Endothelial cell of umbilical vein (primary cell): ENCODE measurements around the gene BACH2. TPM values are rescaled to one million over a fixed set of nuclear protein-coding genes. Genes with fewer than 3 reads are reported as not detected.

ENCODE experiments used
- BruUV-seq: library from RNA; stranded (reverse); fragments of 400-500 nt; replicated peaks from 2 replicates; lab custom pipeline; 2021; lab: Mats Ljungman, UMichigan
- CTCF ChIA-PET: fragments of 300-600, 350-600 bp; sonication (Branson Sonifier 250); formaldehyde crosslinking; loops from one replicate; lab custom pipeline; 2021; ENCODE audit warnings: antibody characterized with exemption, inconsistent platforms; lab: Charles Lee
- POLR2A ChIA-PET: fragments of 300-600, 350-600 bp; sonication (Branson Sonifier 250); formaldehyde crosslinking; loops from one replicate; lab custom pipeline; 2021; ENCODE audit warnings: antibody characterized with exemption, inconsistent platforms; lab: Charles Lee
- DNase-seq: peaks from one replicate; pipeline ENCODE4 v3.0.0-alpha.2; 2011; ENCODE audit warnings: low read depth, low spot score
- FAIRE-seq: peaks from 2 replicates; lab custom pipeline; 2011; peaks lifted over from hg19 to GRCh38; lab: Jason Lieb, UNC
- H2AFZ ChIP-seq: 2 replicates; pipeline ENCODE4 v1.6.0; 2012; ENCODE audit warnings: low read depth, low read length, control low read depth, inconsistent platforms
- H3K27ac ChIP-seq: 2 replicates; pipeline ENCODE4 v1.5.1; 2011; ENCODE audit warnings: low read depth, mild to moderate bottlenecking, control low read depth, low read length, moderate library complexity; ENCODE audit not compliant: insufficient read depth
- H3K27me3 ChIP-seq, 2 experiments: 2 replicates each; pipeline versions ENCODE4 v1.6.0 to v1.6.1; 2011; ENCODE audit warnings: low read length in 2 of 2, mixed read lengths in 1 of 2; ENCODE audit not compliant: control insufficient read depth in 2 of 2, insufficient read depth in 2 of 2
- H3K36me3 ChIP-seq, 2 experiments: 2 replicates in 1 of 2; 3 replicates in 1 of 2; pipeline ENCODE4 v1.5.1; 2011; ENCODE audit warnings: low read length in 2 of 2, mild to moderate bottlenecking in 1 of 2, moderate library complexity in 1 of 2; ENCODE audit not compliant: control insufficient read depth in 2 of 2, insufficient read depth in 2 of 2; ENCODE audit errors: extremely low read depth in 1 of 2
- H3K4me1 ChIP-seq: 3 replicates; pipeline ENCODE4 v1.5.1; 2011; ENCODE audit warnings: mild to moderate bottlenecking, low read length; ENCODE audit not compliant: control insufficient read depth, insufficient read depth; ENCODE audit errors: extremely low read depth
- H3K4me2 ChIP-seq: 2 replicates; pipeline ENCODE4 v1.6.1; 2011; ENCODE audit warnings: low read length, control low read depth, mixed read lengths; ENCODE audit not compliant: insufficient read depth
- H3K4me3 ChIP-seq, 3 experiments: fragments of 200-600 bp in 1 of 3; sonication (generic), shearing (Covaris generic) in 1 of 3; replicated peaks in 1 of 3; 2 replicates each; pipeline ENCODE4 v1.5.1; 2011 to 2016; ENCODE audit warnings: control low read depth in 3 of 3, low read length in 3 of 3, mild to moderate bottlenecking in 2 of 3, inconsistent platforms in 1 of 3, low read depth in 1 of 3, moderate library complexity in 1 of 3; ENCODE audit not compliant: insufficient read depth in 1 of 3
- H3K79me2 ChIP-seq: 2 replicates; pipeline ENCODE4 v1.6.0; 2012; ENCODE audit warnings: low read length, inconsistent platforms; ENCODE audit not compliant: control insufficient read depth, insufficient read depth
- H3K9ac ChIP-seq: replicated peaks from 2 replicates; pipeline ENCODE3; 2011; ENCODE audit warnings: low read length, control low read depth; ENCODE audit not compliant: insufficient read depth; ENCODE audit errors: extremely low read depth
- H3K9me1 ChIP-seq: replicated peaks from 3 replicates; pipeline ENCODE4 v1.6.0; 2011; ENCODE audit warnings: mild to moderate bottlenecking, low read length; ENCODE audit not compliant: control insufficient read depth, insufficient read depth; ENCODE audit errors: extremely low read depth
- H3K9me3 ChIP-seq: replicated peaks from 2 replicates; pipeline ENCODE4 v1.5.1; 2012; ENCODE audit warnings: low read length, inconsistent platforms; ENCODE audit not compliant: control insufficient read depth, insufficient read depth
- H4K20me1 ChIP-seq: replicated peaks from 2 replicates; pipeline ENCODE3; 2011; ENCODE audit warnings: mild to moderate bottlenecking, low read length; ENCODE audit not compliant: control insufficient read depth, insufficient read depth; ENCODE audit errors: extremely low read depth
- EZH2 ChIP-seq: IDR thresholded peaks from 2 replicates; pipeline ENCODE4 v1.6.1; 2012; ENCODE audit warnings: borderline replicate concordance, low read depth, mild to moderate bottlenecking, moderate library complexity, low read length, inconsistent platforms; ENCODE audit not compliant: severe bottlenecking
- FOS ChIP-seq: IDR thresholded peaks from 2 replicates; pipeline ENCODE4 v1.6.1; 2011; ENCODE audit warnings: mild to moderate bottlenecking, low read length, moderate library complexity, borderline replicate concordance; ENCODE audit not compliant: insufficient read depth
- GATA2 ChIP-seq: IDR thresholded peaks from 2 replicates; pipeline ENCODE4 v1.7.0; 2011; ENCODE audit warnings: low read depth, mild to moderate bottlenecking, moderate library complexity, mixed read lengths, low read length; ENCODE audit not compliant: insufficient read length, insufficient read depth
- JUN ChIP-seq: IDR thresholded peaks from 2 replicates; pipeline ENCODE4 v1.6.1; 2011; ENCODE audit warnings: borderline replicate concordance, low read depth; ENCODE audit not compliant: insufficient read length, insufficient read depth
- MYC ChIP-seq: IDR thresholded peaks from one replicate; pipeline ENCODE4 v1.6.1; 2011; ENCODE audit warnings: mild to moderate bottlenecking, low read depth, low read length
- POLR2A ChIP-seq: IDR thresholded peaks from 2 replicates; pipeline ENCODE4 v1.6.1; 2012; ENCODE audit warnings: low read depth, mild to moderate bottlenecking, control low read depth, low read length
- POLR2AphosphoS5 ChIP-seq: IDR thresholded peaks from 2 replicates; pipeline ENCODE4 v1.6.1; 2012; ENCODE audit warnings: low read depth, mild to moderate bottlenecking, control low read depth, low read length, moderate library complexity; ENCODE audit not compliant: insufficient read depth
- dilution Hi-C: fragments of 300-500 bp; cut with MboI; formaldehyde crosslinking; loops from one replicate; pipeline ENCODE4 v1.15.0; 2019; ENCODE audit warnings: low sequenced_read_pairs; ENCODE audit not compliant: extremely low pct_ligation_motif_present
- intact Hi-C: fragments of 100-400 bp; cut with micrococcal nuclease; formaldehyde crosslinking; loops from one replicate; pipeline ENCODE4 v1.10.0; 2022
- polyA plus RNA-seq, 4 experiments: library from polyadenylated mRNA; depleted of rRNA in 3 of 4; stranded (reverse) in 3 of 4; unstranded in 1 of 4; fragments of >200 nt; gene quantifications; 2 replicates each; pipeline versions ENCODE4 v1.2.1 to v1.2.3, GENCODE V29; 2011 to 2012; ENCODE audit warnings: missing spikeins in 1 of 4
- total RNA-seq: library from RNA; stranded (reverse); gene quantifications from 2 replicates; pipeline ENCODE4 v1.2.3, GENCODE V29; 2021
- TF ChIP-seq, protein P1 (sequence below), 2 donors: IDR thresholded peaks; 1 replicate in 1 of 2; 2 replicates in 1 of 2; pipeline ENCODE4 v1.5.1; 2011; ENCODE audit warnings: low read length in 2 of 2, mild to moderate bottlenecking in 2 of 2, moderate library complexity in 2 of 2, control low read depth in 1 of 2, inconsistent platforms in 1 of 2, low read depth in 1 of 2; ENCODE audit not compliant: insufficient read depth in 1 of 2; ENCODE audit errors: extremely low read depth in 1 of 2
- TF ChIP-seq, protein P2 (sequence below): IDR thresholded peaks from 2 replicates; pipeline ENCODE4 v1.6.1; 2011; ENCODE audit not compliant: insufficient read depth, insufficient read length

BACH2 gene
- total and polyA plus RNA-seq, 2 donors (not counting 3 experiments of a cell fraction or from before 2014, with no cell fraction given) = 1.7 to 5.6 TPM

DNA sequence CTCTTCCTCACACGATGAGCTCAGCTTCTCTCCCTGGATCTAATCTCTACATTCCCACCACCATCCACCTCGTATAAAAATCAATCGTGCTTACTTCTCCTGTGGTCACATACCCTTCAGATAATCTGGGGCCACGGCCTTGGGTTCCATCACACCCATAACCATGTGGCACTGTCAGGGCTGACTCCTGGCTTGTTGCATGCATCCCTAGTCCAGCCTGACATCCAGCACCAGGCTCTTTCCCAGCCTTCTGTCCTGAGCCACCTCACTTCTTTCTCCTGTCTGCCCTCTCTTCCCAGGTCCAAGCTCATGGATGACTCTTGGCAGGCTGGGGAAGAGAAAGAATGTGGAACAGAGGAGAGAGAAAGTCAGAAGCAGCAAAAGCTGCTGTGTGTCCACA lies 199.8 kb downstream of the BACH2 start:
- Histone ChIP-seq H3K9me1 (no peaks in the 10 kb centered on the region), H3K9ac (no peak overlapping the region), H3K27me3 (peaks cover 2 to 6% of the 10 kb centered on the region in 2 experiments), H3K4me3 (no peak overlapping the region), H4K20me1 (no peaks in the 10 kb centered on the region), H3K27ac (no peak overlapping the region), H3K4me2 (no peak overlapping the region), H3K4me1 (no peaks in the 10 kb centered on the region), H3K36me3 (no peaks in the 10 kb centered on the region), H3K9me3 (no peaks in the 10 kb centered on the region), H3K79me2 (no peaks in the 10 kb centered on the region), H2AFZ (no peak overlapping the region)
- dilution Hi-C loops = no loop called here
- ChIA-PET CTCF (interaction anchor here (1.4 kb wide), 1 partner anchor 9 kb away, joined by 4 read pairs; no protein-coding TSS in a partner anchor), POLR2A (no interaction called here)
- intact Hi-C loops = no loop called here
- DNase-seq (no peak), FAIRE-seq (no peak)
- TF ChIP-seq, protein P1, sequence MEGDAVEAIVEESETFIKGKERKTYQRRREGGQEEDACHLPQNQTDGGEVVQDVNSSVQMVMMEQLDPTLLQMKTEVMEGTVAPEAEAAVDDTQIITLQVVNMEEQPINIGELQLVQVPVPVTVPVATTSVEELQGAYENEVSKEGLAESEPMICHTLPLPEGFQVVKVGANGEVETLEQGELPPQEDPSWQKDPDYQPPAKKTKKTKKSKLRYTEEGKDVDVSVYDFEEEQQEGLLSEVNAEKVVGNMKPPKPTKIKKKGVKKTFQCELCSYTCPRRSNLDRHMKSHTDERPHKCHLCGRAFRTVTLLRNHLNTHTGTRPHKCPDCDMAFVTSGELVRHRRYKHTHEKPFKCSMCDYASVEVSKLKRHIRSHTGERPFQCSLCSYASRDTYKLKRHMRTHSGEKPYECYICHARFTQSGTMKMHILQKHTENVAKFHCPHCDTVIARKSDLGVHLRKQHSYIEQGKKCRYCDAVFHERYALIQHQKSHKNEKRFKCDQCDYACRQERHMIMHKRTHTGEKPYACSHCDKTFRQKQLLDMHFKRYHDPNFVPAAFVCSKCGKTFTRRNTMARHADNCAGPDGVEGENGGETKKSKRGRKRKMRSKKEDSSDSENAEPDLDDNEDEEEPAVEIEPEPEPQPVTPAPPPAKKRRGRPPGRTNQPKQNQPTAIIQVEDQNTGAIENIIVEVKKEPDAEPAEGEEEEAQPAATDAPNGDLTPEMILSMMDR (IDR thresholded peaks at IDR 0.05; ENCODE audit: extremely low read depth in 1 of 2, insufficient read depth in 1 of 2, low read depth in 1 of 2, low read length in 2 of 2) = no peak
- TF ChIP-seq GATA2 = no peak
- TF ChIP-seq, protein P2, sequence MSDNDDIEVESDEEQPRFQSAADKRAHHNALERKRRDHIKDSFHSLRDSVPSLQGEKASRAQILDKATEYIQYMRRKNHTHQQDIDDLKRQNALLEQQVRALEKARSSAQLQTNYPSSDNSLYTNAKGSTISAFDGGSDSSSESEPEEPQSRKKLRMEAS = no peak
- TF ChIP-seq FOS = no peak
- no peak for TF ChIP-seq JUN
- no peak for TF ChIP-seq POLR2A
- no peak for TF ChIP-seq MYC
- TF ChIP-seq POLR2AphosphoS5 = no peak
- TF ChIP-seq EZH2 = no peak
- no TSS peak for BruUV-seq
